ENCODE data around the gene ICE1. TPM values are rescaled to one million over a fixed set of nuclear protein-coding genes. Genes with fewer than 3 reads are reported as not detected.

Gene ICE1
- total RNA-seq, 1 donor from 2014 or later, result 17.5 TPM

- H3K27me3 ChIP-seq (ENCODE audit: low read depth), result no peaks in the 10 kb centered on the region
- intact Hi-C loops (cut with micrococcal nuclease), result no loop called here
- peak overlapping the region; percentile 98 for H3K27ac ChIP-seq (replicated peaks)
Observed at GRCh38 chr5:5422819-5423515, 490 bp downstream of the ICE1 start.

GRCh38 chr5:5423586-5423985, 1.1 kb downstream of the ICE1 start:
- Histone ChIP-seq H3K9me3 (replicated peaks) (no peaks in the 10 kb centered on the region), H3K4me1 (peaks cover 69% of the 10 kb centered on the region), H3K27me3 (ENCODE audit: low read depth) (no peaks in the 10 kb centered on the region), H3K27ac (replicated peaks) (no peak overlapping the region), H3K4me3 (peak overlapping the region; percentile 94), H3K36me3 (no peaks in the 10 kb centered on the region)
- no peak for DNase-seq
- no peak for TF ChIP-seq CTCF (IDR thresholded peaks at IDR 0.05; ENCODE audit: borderline replicate concordance)
- intact Hi-C loops (cut with micrococcal nuclease), result no loop called here

More at GRCh38 chr5:5422819-5423515, 490 bp downstream of the ICE1 start:
- TF ChIP-seq CTCF (IDR thresholded peaks at IDR 0.05; ENCODE audit: borderline replicate concordance), result no peak
- Histone ChIP-seq H3K4me3 (peak overlapping the region; percentile 94), H3K9me3 (replicated peaks) (no peaks in the 10 kb centered on the region), H3K36me3 (no peaks in the 10 kb centered on the region), H3K4me1 (peaks cover 65% of the 10 kb centered on the region)
- DNase-seq, result no peak

- Histone ChIP-seq H3K27me3 (ENCODE audit: low read depth) (no peaks in the 10 kb centered on the region), H3K4me1 (peaks cover 81% of the 10 kb centered on the region), H3K27ac (replicated peaks) (no peak overlapping the region), H3K9me3 (replicated peaks) (no peaks in the 10 kb centered on the region), H3K36me3 (no peaks in the 10 kb centered on the region), H3K4me3 (no peak overlapping the region)
- no peak for DNase-seq
- intact Hi-C loops (cut with micrococcal nuclease), result no loop called here
- TF ChIP-seq CTCF (IDR thresholded peaks at IDR 0.05; ENCODE audit: borderline replicate concordance), result no peak
Observed at GRCh38 chr5:5424736-5425135, 2.3 kb downstream of the ICE1 start.

GRCh38 chr5:5430136-5430535, 7.7 kb downstream of the ICE1 start:
- TF ChIP-seq CTCF (IDR thresholded peaks at IDR 0.05; ENCODE audit: borderline replicate concordance), result no peak
- intact Hi-C loops (cut with micrococcal nuclease), result no loop called here
- Histone ChIP-seq H3K27ac (replicated peaks) (no peak overlapping the region), H3K27me3 (ENCODE audit: low read depth) (no peaks in the 10 kb centered on the region), H3K9me3 (replicated peaks) (no peaks in the 10 kb centered on the region), H3K36me3 (no peaks in the 10 kb centered on the region), H3K4me1 (peaks cover 93% of the 10 kb centered on the region), H3K4me3 (no peak overlapping the region)
- DNase-seq, result no peak

GRCh38 chr5:5432020-5432707, 9.7 kb downstream of the ICE1 start:
- H3K36me3 ChIP-seq, result peaks cover 9% of the 10 kb centered on the region
- H3K27me3 ChIP-seq (ENCODE audit: low read depth), result no peaks in the 10 kb centered on the region
- H3K4me3 ChIP-seq, result no peak overlapping the region
- TF ChIP-seq CTCF (IDR thresholded peaks at IDR 0.05; ENCODE audit: borderline replicate concordance), result no peak
- H3K27ac ChIP-seq (replicated peaks), result no peak overlapping the region
- H3K9me3 ChIP-seq (replicated peaks), result no peaks in the 10 kb centered on the region
- intact Hi-C loops (cut with micrococcal nuclease), result no loop called here
- peaks cover 73% of the 10 kb centered on the region for H3K4me1 ChIP-seq
- no peak for DNase-seq
